Stomach (tissue), 9 donors: ENCODE results near the gene NTNG1. TPM values are rescaled to one million over a fixed set of nuclear protein-coding genes. Genes with fewer than 3 reads are reported as not detected.

Experiments used
- DNase-seq, 2 donors: peaks; one replicate each; pipeline versions ENCODE4 v3.0.0 to v3.0.0-alpha.2; 2013 to 2019
- H3K27ac ChIP-seq, 5 donors: fragments of 200-600 bp in 4 of 5; sonication (generic) in 4 of 5; one replicate each; pipeline ENCODE4 v1.5.1; 2013 to 2019; ENCODE audit warnings: mild to moderate bottlenecking in 1 of 5, moderate library complexity in 1 of 5
- H3K27me3 ChIP-seq, 3 donors: fragments of 200-600 bp; sonication (generic); one replicate each; pipeline ENCODE4 v1.5.1; 2017 to 2019; ENCODE audit warnings: mixed run types in 1 of 3
- H3K36me3 ChIP-seq, 4 donors: fragments of 200-600 bp; sonication (generic); 1 replicate in 3 of 4; 2 replicates in 1 of 4; pipeline ENCODE4 v1.5.1; 2016 to 2019
- H3K4me1 ChIP-seq, 4 donors: fragments of 200-600 bp; sonication (generic); one replicate each; pipeline ENCODE4 v1.5.1; 2016 to 2019
- H3K4me3 ChIP-seq, 4 donors: fragments of 200-600 bp; sonication (generic) in 3 of 4; one replicate each; pipeline ENCODE4 v1.5.1; 2016 to 2019; ENCODE audit warnings: mild to moderate bottlenecking in 1 of 4
- H3K9me3 ChIP-seq, 4 donors: fragments of 200-600 bp; sonication (generic); one replicate each; pipeline ENCODE4 v1.5.1; 2016 to 2019
- CTCF ChIP-seq, 7 experiments: fragments of 450-650 bp in 4 of 7; fragments of 200-600 bp in 3 of 7; sonication (generic) in 3 of 7; IDR thresholded peaks; one replicate each; pipeline ENCODE4 v1.5.1; 2016 to 2019; ENCODE audit warnings: antibody characterized with exemption in 7 of 7, control low read depth in 2 of 7, mild to moderate bottlenecking in 1 of 7
- EP300 ChIP-seq: sonication (generic); formaldehyde crosslinking; IDR thresholded peaks from one replicate; pipeline ENCODE4 v1.6.1; 2017; ENCODE audit warnings: antibody characterized with exemption
- POLR2A ChIP-seq, 4 donors: fragments of 450-650 bp; IDR thresholded peaks; one replicate each; pipeline ENCODE4 v1.6.1; 2016; ENCODE audit warnings: antibody characterized with exemption in 4 of 4, control low read depth in 2 of 4, mild to moderate bottlenecking in 1 of 4, moderate library complexity in 1 of 4
- POLR2AphosphoS5 ChIP-seq, 3 donors: sonication (generic); formaldehyde crosslinking; IDR thresholded peaks; one replicate each; pipeline ENCODE4 v1.6.1; 2016; ENCODE audit warnings: antibody characterized with exemption in 3 of 3
- WGBS, 5 donors: extraction: QIAGEN DNeasy Blood & Tissue Kit in 3 of 5; methylation state at CpG; one replicate each; pipeline versions ENCODE4 v1.1.5 to v1.1.7; 2013 to 2018; 5-methylcytosine and 5-hydroxymethylcytosine counted together
- intact Hi-C: fragments of 100-400 bp; cut with DNase I; formaldehyde crosslinking; loops from one replicate; pipeline ENCODE4 v1.15.1; 2023; ENCODE audit warnings: low total_unique reads
- polyA plus RNA-seq, 3 donors: library from polyadenylated mRNA; stranded (reverse); fragments of 200-250 nt; gene quantifications; one replicate each; pipeline ENCODE4 v1.2.3, GENCODE V29; 2013
- total RNA-seq, 5 donors: library from RNA; depleted of rRNA; stranded (reverse); fragments of >200 nt; gene quantifications; one replicate each; pipeline versions ENCODE4 v1.1.0 to v1.2.3, GENCODE V29; 2014 to 2016
- donor health status: healthy with polysubstance abuse.
- donor health status: Bipolar disorder and iron deficiency.
- donor health status: healthy.

Gene NTNG1
- total and polyA plus RNA-seq, 8 donors = 0.23 to 2.0 (median 0.58) TPM; not detected in 3

GRCh38 chr1:107525145-107525544, 384.3 kb downstream of the NTNG1 start:
- Histone ChIP-seq H3K27ac (no peak overlapping the region), H3K4me1 (no peaks in the 10 kb centered on the region), H3K36me3 (no peaks in the 10 kb centered on the region), H3K27me3 (no peaks in the 10 kb centered on the region), H3K4me3 (no peak overlapping the region), H3K9me3 (no peaks in the 10 kb centered on the region)
- WGBS, 5 donors = 95 to 100% (median 98%) methylated on average over 1 of the region's 1 CpG
- intact Hi-C loops = no loop called here
- no peak for DNase-seq
- TF ChIP-seq POLR2AphosphoS5 (IDR thresholded peaks at IDR 0.05) (no peak), CTCF (IDR thresholded peaks at IDR 0.05) (no peak), EP300 (no peak), POLR2A (IDR thresholded peaks at IDR 0.05) (no peak)

- H3K36me3 ChIP-seq = no peaks in the 10 kb centered on the region
- no peaks in the 10 kb centered on the region for H3K27me3 ChIP-seq
- 60 to 78% (median 64%) methylated on average over 2 of the region's 2 CpGs for WGBS, 5 donors
- H3K4me3 ChIP-seq = no peak overlapping the region
- intact Hi-C loops = no loop called here
- no peak for DNase-seq
- H3K9me3 ChIP-seq = no peaks in the 10 kb centered on the region
- TF ChIP-seq EP300 (no peak), POLR2A (IDR thresholded peaks at IDR 0.05) (no peak), CTCF (IDR thresholded peaks at IDR 0.05) (no peak), POLR2AphosphoS5 (IDR thresholded peaks at IDR 0.05) (no peak)
- H3K27ac ChIP-seq = no peak overlapping the region
- no peaks in the 10 kb centered on the region for H3K4me1 ChIP-seq
Observed at GRCh38 chr1:107525961-107526360, 385.1 kb downstream of the NTNG1 start.

- Histone ChIP-seq H3K36me3 (no peaks in the 10 kb centered on the region), H3K4me1 (no peaks in the 10 kb centered on the region), H3K27me3 (no peaks in the 10 kb centered on the region), H3K9me3 (no peaks in the 10 kb centered on the region), H3K4me3 (no peak overlapping the region), H3K27ac (no peak overlapping the region)
- TF ChIP-seq CTCF (IDR thresholded peaks at IDR 0.05) = no peak
- no peak for TF ChIP-seq POLR2A (IDR thresholded peaks at IDR 0.05)
- TF ChIP-seq EP300 = no peak
- no peak for TF ChIP-seq POLR2AphosphoS5 (IDR thresholded peaks at IDR 0.05)
- WGBS, 5 donors = 21 to 40% (median 29%) methylated on average over 2 of the region's 2 CpGs
- no peak for DNase-seq
- intact Hi-C loops = no loop called here
Observed at GRCh38 chr1:107526524-107527198, 385.8 kb downstream of the NTNG1 start.

- Histone ChIP-seq H3K36me3 (no peaks in the 10 kb centered on the region), H3K27ac (no peak overlapping the region), H3K4me3 (no peak overlapping the region), H3K9me3 (no peaks in the 10 kb centered on the region), H3K4me1 (no peaks in the 10 kb centered on the region), H3K27me3 (no peaks in the 10 kb centered on the region)
- WGBS, 5 donors = 18 to 23% (median 22%) methylated on average over 6 of the region's 6 CpGs
- intact Hi-C loops = no loop called here
- peak in 6 of 7 experiments; percentile 21 to 82 (median 58) for TF ChIP-seq CTCF (IDR thresholded peaks at IDR 0.05)
- no peak for TF ChIP-seq POLR2A (IDR thresholded peaks at IDR 0.05)
- TF ChIP-seq POLR2AphosphoS5 (IDR thresholded peaks at IDR 0.05) = peak in 1 of 3 donors; percentile 30
- peak in 1 of 2 donors; percentile 77 for DNase-seq
Observed at GRCh38 chr1:107529511-107530149, 388.8 kb downstream of the NTNG1 start.
